Thoracic aorta (tissue), 2 donors: Measurements from ENCODE around the gene UGT2A2. TPM values are rescaled to one million over a fixed set of nuclear protein-coding genes. Genes with fewer than 3 reads are reported as not detected.

Experiments used
- ATAC-seq: fragments of 150-250 bp; one replicate; pipeline ENCODE4 v1.8.0; 2017; ENCODE audit warnings: low read depth; ENCODE audit not compliant: insufficient number of reproducible peaks, low FRiP score
- DNase-seq: peaks from one replicate; pipeline ENCODE4 v3.0.0-alpha.2; 2020; ENCODE audit warnings: low spot score
- H3K27ac ChIP-seq, 2 donors: fragments of 200-600 bp; sonication (generic); 1 replicate in 1 of 2; 2 replicates in 1 of 2; pipeline ENCODE4 v1.5.1; 2016; ENCODE audit warnings: mild to moderate bottlenecking in 2 of 2, moderate library complexity in 2 of 2
- H3K27me3 ChIP-seq: fragments of 200-600 bp; sonication (generic); replicated peaks from 2 replicates; pipeline ENCODE4 v1.6.0; 2016; ENCODE audit warnings: mild to moderate bottlenecking; ENCODE audit not compliant: insufficient read depth
- H3K36me3 ChIP-seq: fragments of 200-600 bp; sonication (generic); one replicate; pipeline ENCODE4 v1.5.1; 2016
- H3K4me1 ChIP-seq, 2 donors: fragments of 200-600 bp; sonication (generic); 1 replicate in 1 of 2; 2 replicates in 1 of 2; pipeline versions ENCODE4 v1.5.1 to v1.6.0; 2016; ENCODE audit warnings: low read depth in 2 of 2, mild to moderate bottlenecking in 1 of 2; ENCODE audit not compliant: control insufficient read depth in 1 of 2
- H3K4me3 ChIP-seq: fragments of 200-600 bp; sonication (generic); 2 replicates; pipeline ENCODE4 v1.5.1; 2016; ENCODE audit warnings: mild to moderate bottlenecking
- H3K9me3 ChIP-seq: fragments of 200-600 bp; sonication (generic); 2 replicates; pipeline ENCODE4 v1.5.1; 2016
- total RNA-seq, 2 donors: library from RNA; depleted of rRNA; stranded (reverse); fragments of >200 nt; gene quantifications; one replicate each; pipeline versions ENCODE4 v1.1.0 to v1.2.3, GENCODE V29; 2016
- TF ChIP-seq, protein P1 (sequence below): fragments of 200-600 bp; sonication (generic); IDR thresholded peaks from one replicate; pipeline ENCODE4 v1.5.1; 2019; ENCODE audit warnings: antibody characterized with exemption

Gene UGT2A2
- total RNA-seq, 2 donors from 2014 or later = not detected

DNA sequence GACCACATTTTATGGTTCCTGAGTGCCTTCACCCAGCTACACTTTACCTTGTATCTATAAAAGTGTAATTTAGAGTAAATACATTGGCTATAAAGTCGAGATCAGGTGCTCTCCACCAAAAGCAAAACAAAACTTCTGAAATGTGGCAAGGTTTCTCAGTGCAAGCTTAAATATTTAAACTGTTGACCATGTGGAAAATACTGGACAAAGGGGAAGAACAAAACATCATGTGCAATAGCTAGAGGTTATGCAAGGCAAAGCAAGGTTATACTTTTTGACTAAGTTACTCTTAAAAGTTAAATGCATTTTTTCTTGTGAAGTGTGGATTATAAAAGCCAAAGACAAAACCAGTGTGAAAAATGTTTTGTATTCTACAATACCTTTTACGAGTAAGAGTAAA lies 55.9 kb downstream of the UGT2A2 start:
- Histone ChIP-seq H3K27ac (no peak overlapping the region), H3K9me3 (no peaks in the 10 kb centered on the region), H3K36me3 (no peaks in the 10 kb centered on the region), H3K27me3 (no peaks in the 10 kb centered on the region), H3K4me3 (no peak overlapping the region), H3K4me1 (no peaks in the 10 kb centered on the region)
- ATAC-seq (no peak), DNase-seq (no peak)
- TF ChIP-seq, protein P1, sequence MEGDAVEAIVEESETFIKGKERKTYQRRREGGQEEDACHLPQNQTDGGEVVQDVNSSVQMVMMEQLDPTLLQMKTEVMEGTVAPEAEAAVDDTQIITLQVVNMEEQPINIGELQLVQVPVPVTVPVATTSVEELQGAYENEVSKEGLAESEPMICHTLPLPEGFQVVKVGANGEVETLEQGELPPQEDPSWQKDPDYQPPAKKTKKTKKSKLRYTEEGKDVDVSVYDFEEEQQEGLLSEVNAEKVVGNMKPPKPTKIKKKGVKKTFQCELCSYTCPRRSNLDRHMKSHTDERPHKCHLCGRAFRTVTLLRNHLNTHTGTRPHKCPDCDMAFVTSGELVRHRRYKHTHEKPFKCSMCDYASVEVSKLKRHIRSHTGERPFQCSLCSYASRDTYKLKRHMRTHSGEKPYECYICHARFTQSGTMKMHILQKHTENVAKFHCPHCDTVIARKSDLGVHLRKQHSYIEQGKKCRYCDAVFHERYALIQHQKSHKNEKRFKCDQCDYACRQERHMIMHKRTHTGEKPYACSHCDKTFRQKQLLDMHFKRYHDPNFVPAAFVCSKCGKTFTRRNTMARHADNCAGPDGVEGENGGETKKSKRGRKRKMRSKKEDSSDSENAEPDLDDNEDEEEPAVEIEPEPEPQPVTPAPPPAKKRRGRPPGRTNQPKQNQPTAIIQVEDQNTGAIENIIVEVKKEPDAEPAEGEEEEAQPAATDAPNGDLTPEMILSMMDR = no peak

DNA sequence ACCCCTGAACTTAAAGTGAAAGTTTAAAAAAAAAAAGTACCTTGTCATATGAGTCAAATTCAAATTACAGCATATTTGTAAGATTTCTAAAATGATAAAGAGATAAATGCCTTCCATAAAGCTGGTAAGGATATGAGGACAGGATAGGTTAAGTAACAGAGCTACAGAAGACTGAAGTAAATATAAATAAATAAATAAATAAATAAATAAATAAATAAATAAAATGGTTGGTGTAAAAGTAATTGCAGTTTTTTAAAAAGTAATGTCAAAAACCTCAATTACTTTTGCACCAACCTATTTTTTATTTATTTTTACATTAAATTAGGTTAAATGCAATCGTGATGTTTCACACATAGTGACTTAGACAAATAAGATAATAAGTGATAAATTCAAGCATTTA lies 62.2 kb downstream of the UGT2A2 start:
- TF ChIP-seq, protein P1 = no peak
- ATAC-seq (no peak), DNase-seq (no peak)
- H3K4me1 ChIP-seq = no peaks in the 10 kb centered on the region
- H3K36me3 ChIP-seq = no peaks in the 10 kb centered on the region
- H3K4me3 ChIP-seq = no peak overlapping the region
- H3K27ac ChIP-seq = no peak overlapping the region
- H3K9me3 ChIP-seq = no peaks in the 10 kb centered on the region
- H3K27me3 ChIP-seq = no peaks in the 10 kb centered on the region

DNA sequence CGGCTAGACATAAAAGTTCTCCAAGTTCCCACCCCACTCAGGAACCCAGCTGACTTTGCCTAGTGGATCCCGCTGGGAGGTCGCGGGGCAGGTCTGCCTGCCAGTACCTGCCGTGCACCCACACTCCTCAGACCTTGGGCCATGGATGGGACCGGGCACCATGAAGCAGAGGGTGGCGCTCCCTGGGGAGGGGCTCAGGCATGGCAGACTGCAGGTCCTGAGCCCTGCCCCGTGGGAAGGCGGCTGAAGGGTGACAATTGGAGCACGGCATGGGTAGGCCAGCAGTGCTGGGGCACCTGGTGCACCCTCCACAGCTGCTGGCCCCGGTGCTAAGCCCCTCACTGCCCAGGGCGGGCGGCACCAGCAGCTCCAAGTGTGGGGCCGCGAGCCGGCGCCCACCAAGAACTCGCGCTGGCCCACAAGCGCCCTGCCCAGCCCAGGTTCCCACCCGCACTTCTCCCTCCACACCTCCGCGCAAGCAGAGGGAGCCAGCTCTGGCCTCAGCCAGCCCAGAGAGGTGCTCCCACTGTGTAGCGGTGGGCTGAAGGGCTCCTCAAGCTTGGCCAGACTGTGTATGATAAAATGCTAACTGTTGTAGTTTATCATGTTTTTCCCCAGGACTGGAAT lies 63.1 kb downstream of the UGT2A2 start:
- H3K36me3 ChIP-seq = no peaks in the 10 kb centered on the region
- H3K27me3 ChIP-seq = no peaks in the 10 kb centered on the region
- ATAC-seq = no peak
- no peak for DNase-seq
- H3K4me3 ChIP-seq = no peak overlapping the region
- no peak overlapping the region for H3K27ac ChIP-seq
- no peaks in the 10 kb centered on the region for H3K9me3 ChIP-seq
- TF ChIP-seq, protein P1 = no peak
- no peaks in the 10 kb centered on the region for H3K4me1 ChIP-seq

DNA sequence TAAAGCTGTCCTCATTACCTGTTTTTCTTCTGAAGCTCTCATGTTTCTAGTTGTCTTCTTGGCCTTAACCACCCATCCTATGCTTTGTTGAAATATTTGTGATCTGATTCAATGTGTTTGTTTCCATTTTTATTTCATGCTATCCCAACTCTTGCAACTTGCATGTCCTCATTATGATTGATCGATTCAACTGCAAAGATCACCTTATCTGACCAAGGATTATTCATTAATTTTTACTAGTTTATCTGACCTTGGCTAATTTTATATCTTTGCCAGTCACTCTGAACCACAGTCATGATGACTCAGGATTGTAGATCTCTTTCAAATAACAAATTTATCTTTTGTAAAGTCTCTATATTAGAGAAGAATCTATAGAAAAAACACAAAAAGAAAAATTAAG lies 70.7 kb downstream of the UGT2A2 start:
- H3K4me3 ChIP-seq = no peak overlapping the region
- no peaks in the 10 kb centered on the region for H3K27me3 ChIP-seq
- no peak overlapping the region for H3K27ac ChIP-seq
- no peak for DNase-seq
- no peaks in the 10 kb centered on the region for H3K9me3 ChIP-seq
- ATAC-seq = no peak
- no peaks in the 10 kb centered on the region for H3K36me3 ChIP-seq
- TF ChIP-seq, protein P1 = no peak
- H3K4me1 ChIP-seq = no peaks in the 10 kb centered on the region

DNA sequence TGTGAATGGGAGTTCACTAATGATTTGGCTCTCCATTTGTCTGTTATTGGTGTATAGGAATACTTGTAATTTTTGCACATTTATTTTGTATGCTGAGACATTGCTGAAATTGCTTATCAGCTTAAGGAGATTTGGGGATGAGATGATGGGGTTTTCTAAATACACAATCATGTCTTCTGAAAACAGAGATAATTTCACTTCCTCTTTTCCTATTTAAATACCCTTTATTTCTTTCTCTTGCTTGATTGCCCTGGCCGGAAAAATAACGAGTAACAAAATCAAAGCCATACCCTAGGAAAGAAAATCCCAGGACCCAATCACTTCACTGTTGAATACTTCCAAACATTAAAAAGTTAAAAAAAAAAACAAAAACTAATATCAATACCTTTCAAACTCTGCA lies 76.0 kb downstream of the UGT2A2 start:
- Histone ChIP-seq H3K9me3 (no peaks in the 10 kb centered on the region), H3K4me3 (no peak overlapping the region), H3K36me3 (no peaks in the 10 kb centered on the region), H3K4me1 (no peaks in the 10 kb centered on the region), H3K27me3 (no peaks in the 10 kb centered on the region), H3K27ac (no peak overlapping the region)
- TF ChIP-seq, protein P1 = no peak
- no peak for ATAC-seq
- no peak for DNase-seq
